GM12875 (cell line): ENCODE measurements around the gene ORAI2.
"Not testable (repeated sequence)": the region's sequence is repeated elsewhere in the genome, so short reads cannot be mapped to it uniquely, and the experiment has no call there.

Experiments
- H3K4me3 ChIP-seq: one replicate; pipeline ENCODE4 v1.5.1; 2011; ENCODE audit warnings: low read depth, low read length, control low read depth
- TF ChIP-seq, protein P1 (sequence below): IDR thresholded peaks from 2 replicates; pipeline ENCODE4 v1.5.1; 2011; ENCODE audit warnings: low read depth, mild to moderate bottlenecking, control low read depth, inconsistent platforms, low read length, moderate library complexity, borderline replicate concordance; ENCODE audit not compliant: insufficient read depth

ORAI2 gene

DNA sequence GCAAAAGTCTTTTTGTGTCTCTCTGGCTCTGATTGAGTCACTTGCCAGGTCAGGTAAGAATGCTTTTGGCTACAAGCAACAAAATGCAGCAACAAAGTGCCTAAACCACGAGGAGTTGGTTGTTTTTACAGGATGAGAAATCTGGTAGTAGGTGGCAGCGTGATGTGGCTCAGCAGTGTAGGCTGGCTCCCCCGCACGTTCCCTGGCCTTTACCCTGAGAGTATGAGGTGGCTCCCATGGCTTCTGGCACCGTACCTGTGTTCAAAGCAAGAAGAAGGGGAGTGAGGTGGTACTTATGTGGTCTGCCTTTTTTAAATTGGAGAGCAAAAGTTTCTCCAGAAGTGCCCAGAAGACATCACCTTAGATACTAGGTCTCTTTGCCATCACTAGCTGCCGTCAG, 25.5 kb upstream of the ORAI2 start:
- H3K4me3 ChIP-seq, result no peak overlapping the region
- TF ChIP-seq, protein P1, sequence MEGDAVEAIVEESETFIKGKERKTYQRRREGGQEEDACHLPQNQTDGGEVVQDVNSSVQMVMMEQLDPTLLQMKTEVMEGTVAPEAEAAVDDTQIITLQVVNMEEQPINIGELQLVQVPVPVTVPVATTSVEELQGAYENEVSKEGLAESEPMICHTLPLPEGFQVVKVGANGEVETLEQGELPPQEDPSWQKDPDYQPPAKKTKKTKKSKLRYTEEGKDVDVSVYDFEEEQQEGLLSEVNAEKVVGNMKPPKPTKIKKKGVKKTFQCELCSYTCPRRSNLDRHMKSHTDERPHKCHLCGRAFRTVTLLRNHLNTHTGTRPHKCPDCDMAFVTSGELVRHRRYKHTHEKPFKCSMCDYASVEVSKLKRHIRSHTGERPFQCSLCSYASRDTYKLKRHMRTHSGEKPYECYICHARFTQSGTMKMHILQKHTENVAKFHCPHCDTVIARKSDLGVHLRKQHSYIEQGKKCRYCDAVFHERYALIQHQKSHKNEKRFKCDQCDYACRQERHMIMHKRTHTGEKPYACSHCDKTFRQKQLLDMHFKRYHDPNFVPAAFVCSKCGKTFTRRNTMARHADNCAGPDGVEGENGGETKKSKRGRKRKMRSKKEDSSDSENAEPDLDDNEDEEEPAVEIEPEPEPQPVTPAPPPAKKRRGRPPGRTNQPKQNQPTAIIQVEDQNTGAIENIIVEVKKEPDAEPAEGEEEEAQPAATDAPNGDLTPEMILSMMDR, result no peak

DNA sequence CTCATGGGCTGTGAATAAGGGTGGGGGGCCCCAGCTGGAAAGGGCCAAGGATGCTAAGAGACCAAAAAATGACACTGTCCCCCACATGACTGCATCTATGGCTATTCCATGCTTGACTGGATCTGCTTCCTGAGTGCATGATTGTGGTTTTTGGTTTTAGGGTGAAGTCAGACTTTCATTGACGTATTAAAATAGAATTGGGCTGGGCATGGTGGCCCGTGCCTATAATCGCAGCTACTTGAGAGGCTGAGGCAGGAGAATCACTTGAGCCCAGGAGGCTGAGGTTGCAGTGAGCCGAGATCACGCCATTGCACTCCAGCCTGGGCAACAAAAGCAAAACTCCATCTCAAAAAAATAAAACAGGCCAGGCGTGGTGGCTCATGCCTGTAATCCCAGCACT, 24.8 kb upstream of the ORAI2 start:
- H3K4me3 ChIP-seq, result not testable (repeated sequence)

DNA sequence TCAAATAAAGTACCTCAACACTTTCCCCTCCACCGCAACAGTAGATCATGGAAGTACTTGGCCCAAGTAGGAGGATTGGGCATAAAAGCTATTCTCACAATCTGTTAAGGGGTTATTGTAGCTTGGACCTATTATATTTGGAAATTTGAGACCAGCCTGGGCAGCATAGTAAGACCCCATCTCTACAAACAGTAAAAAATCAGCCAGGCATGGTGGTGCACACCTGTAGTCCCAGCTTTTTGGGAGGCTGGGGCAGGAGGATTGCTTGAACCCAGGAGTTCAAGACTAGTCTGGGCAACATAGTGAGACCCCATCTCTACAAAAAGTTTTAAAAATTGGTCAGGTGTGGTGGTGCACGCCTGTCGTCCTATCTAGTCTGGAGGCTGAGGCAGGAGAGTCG, 24.0 kb upstream of the ORAI2 start:
- no peak overlapping the region for H3K4me3 ChIP-seq
- TF ChIP-seq, protein P1, result no peak

DNA sequence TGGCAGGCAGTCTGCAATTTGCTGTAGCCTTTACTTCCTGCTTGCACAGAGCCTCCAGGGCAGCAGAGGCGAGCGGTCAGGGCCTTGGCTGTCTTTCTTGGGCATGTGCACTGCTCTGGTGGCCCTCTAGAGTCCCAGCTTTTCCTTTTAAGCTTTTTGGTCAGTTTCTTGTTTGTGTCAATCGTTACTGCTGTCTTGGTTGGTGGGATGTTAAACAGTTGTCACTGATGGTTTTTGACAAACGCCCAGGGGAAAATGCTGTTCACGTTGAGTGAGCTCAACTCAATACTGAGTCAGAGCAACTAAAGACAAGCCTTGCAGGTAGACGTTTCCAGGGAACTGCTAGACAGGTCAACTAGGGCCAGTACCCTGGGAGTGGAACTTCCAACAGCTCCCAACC, 23.3 kb upstream of the ORAI2 start:
- TF ChIP-seq, protein P1, result no peak
- H3K4me3 ChIP-seq, result no peak overlapping the region

DNA sequence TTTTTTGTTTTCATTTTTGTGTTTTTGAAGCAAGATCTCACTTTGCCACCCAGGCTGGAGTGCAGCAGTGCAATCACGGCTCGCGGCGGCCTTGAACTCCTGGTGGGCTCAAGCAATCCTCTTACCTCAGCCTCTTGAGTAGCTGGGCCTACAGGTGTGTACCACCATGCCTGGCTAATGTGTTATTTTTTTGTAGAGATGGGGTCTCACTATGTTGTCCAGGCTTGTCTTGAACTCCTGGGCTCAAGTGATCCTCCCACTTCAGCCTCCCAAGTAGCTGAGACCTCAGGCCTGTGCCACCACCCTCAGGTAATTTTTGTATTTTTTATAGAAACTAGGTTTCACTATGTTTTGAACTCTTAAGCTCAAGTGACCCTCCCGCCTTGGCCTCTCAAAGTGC, 22.5 kb upstream of the ORAI2 start:
- TF ChIP-seq, protein P1, result no peak
- H3K4me3 ChIP-seq, result no peak overlapping the region

DNA sequence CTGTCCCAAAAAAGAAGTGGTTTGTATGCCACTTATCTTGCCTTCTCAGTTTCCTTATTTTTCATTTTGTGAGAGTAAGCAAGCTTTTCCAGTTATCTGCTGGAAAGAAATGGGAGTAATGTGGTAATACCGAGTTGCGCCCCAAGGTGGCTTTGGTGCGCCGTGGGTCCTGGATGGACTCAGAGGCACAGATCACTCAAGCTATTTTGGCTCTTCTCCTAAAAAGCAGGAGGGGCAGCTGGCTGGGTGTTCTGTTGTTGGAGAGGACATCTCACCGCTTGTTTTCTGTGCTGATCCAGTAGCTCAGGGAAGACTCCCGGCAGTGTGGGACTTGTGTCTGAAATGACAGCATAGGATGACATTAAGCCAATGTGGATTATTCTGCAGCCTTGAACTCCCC, 20.8 kb upstream of the ORAI2 start:
- no peak overlapping the region for H3K4me3 ChIP-seq
- TF ChIP-seq, protein P1, result peak; percentile 44; the same call in 1 of the 2 replicates

DNA sequence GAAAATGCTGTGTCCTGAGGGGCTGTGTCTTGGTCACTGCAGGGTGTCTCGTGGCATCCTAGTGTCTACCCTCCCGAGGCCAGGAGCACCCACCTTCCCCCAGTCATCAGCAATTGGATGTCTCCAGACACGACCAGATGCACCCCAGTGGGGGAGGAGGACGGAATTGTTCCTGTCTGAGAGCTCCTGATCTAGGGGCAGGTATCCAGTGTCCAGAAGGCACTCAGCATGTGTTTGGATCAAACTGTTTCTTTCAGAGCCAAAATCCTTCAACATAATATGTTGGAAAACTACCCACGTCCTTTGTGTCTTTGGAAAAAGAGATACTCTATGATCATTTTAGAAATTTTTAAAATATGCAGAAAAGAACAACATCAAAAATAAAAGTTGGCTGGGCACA, 20.3 kb upstream of the ORAI2 start:
- TF ChIP-seq, protein P1, result no peak
- H3K4me3 ChIP-seq, result no peak overlapping the region

DNA sequence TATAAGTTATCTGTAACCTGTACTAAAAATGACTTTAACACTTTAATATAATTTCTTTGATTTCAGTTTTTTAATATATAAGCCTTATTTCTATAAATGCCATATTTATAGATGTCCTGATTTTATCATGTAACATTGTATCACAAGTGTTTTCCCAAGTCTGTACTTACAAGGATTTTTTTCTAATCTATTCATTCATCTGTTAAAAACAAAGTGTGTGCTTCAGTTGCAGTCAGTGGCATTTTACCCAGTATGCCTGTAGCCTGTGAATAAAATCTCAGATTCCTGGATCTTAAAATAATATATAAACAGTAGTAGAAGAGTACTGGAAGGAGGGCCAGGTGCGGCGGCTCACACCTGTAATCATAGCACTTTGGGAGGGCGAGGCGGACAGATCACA, 19.8 kb upstream of the ORAI2 start:
- H3K4me3 ChIP-seq, result no peak overlapping the region
- TF ChIP-seq, protein P1, result no peak
